ENCODE results near the gene CDC40. TPM values are rescaled to one million over a fixed set of nuclear protein-coding genes. Genes with fewer than 3 reads are reported as not detected.

Gene CDC40
- total RNA-seq, 1 donor from 2014 or later, result 17.9 TPM

GRCh38 chr6:110181131-110182030 lies 1.2 kb downstream of the CDC40 start:
- no peak for TF ChIP-seq CTCF (conservative IDR thresholded peaks at IDR 0.05)
- H3K27me3 Mint-ChIP-seq (ENCODE audit: low read depth), result no peaks in the 10 kb centered on the region
- no peak overlapping the region for H3K27ac Mint-ChIP-seq (ENCODE audit: unreplicated experiment)

GRCh38 chr6:110183292-110183885 lies 3.2 kb downstream of the CDC40 start:
- TF ChIP-seq CTCF (conservative IDR thresholded peaks at IDR 0.05), result no peak
- Mint-ChIP-seq H3K27me3 (ENCODE audit: low read depth) (no peaks in the 10 kb centered on the region), H3K9me3 (no peaks in the 10 kb centered on the region), H3K4me3 (no peak overlapping the region), H3K36me3 (ENCODE audit: low read depth) (no peaks in the 10 kb centered on the region), H3K27ac (ENCODE audit: unreplicated experiment) (no peak overlapping the region), H3K4me1 (peaks cover 3% of the 10 kb centered on the region)
- no peak for DNase-seq (ENCODE audit: low read depth, low spot score)

More at GRCh38 chr6:110181131-110182030, 1.2 kb downstream of the CDC40 start:
- peaks cover 10% of the 10 kb centered on the region for H3K4me1 Mint-ChIP-seq
- H3K9me3 Mint-ChIP-seq, result no peaks in the 10 kb centered on the region
- no peak overlapping the region for H3K4me3 Mint-ChIP-seq
- DNase-seq (ENCODE audit: low read depth, low spot score), result no peak
- H3K36me3 Mint-ChIP-seq (ENCODE audit: low read depth), result no peaks in the 10 kb centered on the region

- H3K27me3 Mint-ChIP-seq (ENCODE audit: low read depth), result no peaks in the 10 kb centered on the region
- no peaks in the 10 kb centered on the region for H3K9me3 Mint-ChIP-seq
- H3K27ac Mint-ChIP-seq (ENCODE audit: unreplicated experiment), result no peak overlapping the region
- no peaks in the 10 kb centered on the region for H3K4me1 Mint-ChIP-seq
- no peak overlapping the region for H3K4me3 Mint-ChIP-seq
- no peak for DNase-seq (ENCODE audit: low read depth, low spot score)
- no peaks in the 10 kb centered on the region for H3K36me3 Mint-ChIP-seq (ENCODE audit: low read depth)
- no peak for TF ChIP-seq CTCF (conservative IDR thresholded peaks at IDR 0.05)
Observed at GRCh38 chr6:110185879-110186278, 5.7 kb downstream of the CDC40 start.

- Mint-ChIP-seq H3K4me3 (no peak overlapping the region), H3K36me3 (ENCODE audit: low read depth) (no peaks in the 10 kb centered on the region), H3K27me3 (ENCODE audit: low read depth) (no peaks in the 10 kb centered on the region), H3K4me1 (no peaks in the 10 kb centered on the region), H3K9me3 (no peaks in the 10 kb centered on the region), H3K27ac (ENCODE audit: unreplicated experiment) (no peak overlapping the region)
- DNase-seq (ENCODE audit: low read depth, low spot score), result no peak
- no peak for TF ChIP-seq CTCF (conservative IDR thresholded peaks at IDR 0.05)
Observed at GRCh38 chr6:110188791-110189190, 8.6 kb downstream of the CDC40 start.

GRCh38 chr6:110190726-110191125 lies 10.5 kb downstream of the CDC40 start:
- no peak for TF ChIP-seq CTCF (conservative IDR thresholded peaks at IDR 0.05)
- peaks cover 3% of the 10 kb centered on the region for H3K36me3 Mint-ChIP-seq (ENCODE audit: low read depth)
- no peak overlapping the region for H3K4me3 Mint-ChIP-seq
- DNase-seq (ENCODE audit: low read depth, low spot score), result no peak
- no peak overlapping the region for H3K27ac Mint-ChIP-seq (ENCODE audit: unreplicated experiment)
- no peaks in the 10 kb centered on the region for H3K9me3 Mint-ChIP-seq
- H3K4me1 Mint-ChIP-seq, result no peaks in the 10 kb centered on the region
- H3K27me3 Mint-ChIP-seq (ENCODE audit: low read depth), result no peaks in the 10 kb centered on the region
